Endothelial cell of umbilical vein (primary cell): ENCODE measurements around the gene GNG10. TPM values are rescaled to one million over a fixed set of nuclear protein-coding genes. Genes with fewer than 3 reads are reported as not detected.
A peak's percentile ranks its signal among the peaks of the same experiment; 100 is the strongest.

Experiments used
- BruUV-seq: library from RNA; stranded (reverse); fragments of 400-500 nt; replicated peaks from 2 replicates; lab custom pipeline; 2021; lab: Mats Ljungman, UMichigan
- CTCF ChIA-PET: fragments of 300-600, 350-600 bp; sonication (Branson Sonifier 250); formaldehyde crosslinking; loops from one replicate; lab custom pipeline; 2021; ENCODE audit warnings: antibody characterized with exemption, inconsistent platforms; lab: Charles Lee
- POLR2A ChIA-PET: fragments of 300-600, 350-600 bp; sonication (Branson Sonifier 250); formaldehyde crosslinking; loops from one replicate; lab custom pipeline; 2021; ENCODE audit warnings: antibody characterized with exemption, inconsistent platforms; lab: Charles Lee
- DNase-seq: peaks from one replicate; pipeline ENCODE4 v3.0.0-alpha.2; 2011; ENCODE audit warnings: low read depth, low spot score
- FAIRE-seq: peaks from 2 replicates; lab custom pipeline; 2011; peaks lifted over from hg19 to GRCh38; lab: Jason Lieb, UNC
- H2AFZ ChIP-seq: 2 replicates; pipeline ENCODE4 v1.6.0; 2012; ENCODE audit warnings: low read depth, low read length, control low read depth, inconsistent platforms
- H3K27ac ChIP-seq: 2 replicates; pipeline ENCODE4 v1.5.1; 2011; ENCODE audit warnings: low read depth, mild to moderate bottlenecking, control low read depth, low read length, moderate library complexity; ENCODE audit not compliant: insufficient read depth
- H3K27me3 ChIP-seq, 2 experiments: 2 replicates each; pipeline versions ENCODE4 v1.6.0 to v1.6.1; 2011; ENCODE audit warnings: low read length in 2 of 2, mixed read lengths in 1 of 2; ENCODE audit not compliant: control insufficient read depth in 2 of 2, insufficient read depth in 2 of 2
- H3K36me3 ChIP-seq, 2 experiments: 2 replicates in 1 of 2; 3 replicates in 1 of 2; pipeline ENCODE4 v1.5.1; 2011; ENCODE audit warnings: low read length in 2 of 2, mild to moderate bottlenecking in 1 of 2, moderate library complexity in 1 of 2; ENCODE audit not compliant: control insufficient read depth in 2 of 2, insufficient read depth in 2 of 2; ENCODE audit errors: extremely low read depth in 1 of 2
- H3K4me1 ChIP-seq: 3 replicates; pipeline ENCODE4 v1.5.1; 2011; ENCODE audit warnings: mild to moderate bottlenecking, low read length; ENCODE audit not compliant: control insufficient read depth, insufficient read depth; ENCODE audit errors: extremely low read depth
- H3K4me2 ChIP-seq: 2 replicates; pipeline ENCODE4 v1.6.1; 2011; ENCODE audit warnings: low read length, control low read depth, mixed read lengths; ENCODE audit not compliant: insufficient read depth
- H3K4me3 ChIP-seq, 3 experiments: fragments of 200-600 bp in 1 of 3; sonication (generic), shearing (Covaris generic) in 1 of 3; replicated peaks in 1 of 3; 2 replicates each; pipeline ENCODE4 v1.5.1; 2011 to 2016; ENCODE audit warnings: control low read depth in 3 of 3, low read length in 3 of 3, mild to moderate bottlenecking in 2 of 3, inconsistent platforms in 1 of 3, low read depth in 1 of 3, moderate library complexity in 1 of 3; ENCODE audit not compliant: insufficient read depth in 1 of 3
- H3K79me2 ChIP-seq: 2 replicates; pipeline ENCODE4 v1.6.0; 2012; ENCODE audit warnings: low read length, inconsistent platforms; ENCODE audit not compliant: control insufficient read depth, insufficient read depth
- H3K9ac ChIP-seq: replicated peaks from 2 replicates; pipeline ENCODE3; 2011; ENCODE audit warnings: low read length, control low read depth; ENCODE audit not compliant: insufficient read depth; ENCODE audit errors: extremely low read depth
- H3K9me1 ChIP-seq: replicated peaks from 3 replicates; pipeline ENCODE4 v1.6.0; 2011; ENCODE audit warnings: mild to moderate bottlenecking, low read length; ENCODE audit not compliant: control insufficient read depth, insufficient read depth; ENCODE audit errors: extremely low read depth
- H3K9me3 ChIP-seq: replicated peaks from 2 replicates; pipeline ENCODE4 v1.5.1; 2012; ENCODE audit warnings: low read length, inconsistent platforms; ENCODE audit not compliant: control insufficient read depth, insufficient read depth
- H4K20me1 ChIP-seq: replicated peaks from 2 replicates; pipeline ENCODE3; 2011; ENCODE audit warnings: mild to moderate bottlenecking, low read length; ENCODE audit not compliant: control insufficient read depth, insufficient read depth; ENCODE audit errors: extremely low read depth
- MYC ChIP-seq: IDR thresholded peaks from one replicate; pipeline ENCODE4 v1.6.1; 2011; ENCODE audit warnings: mild to moderate bottlenecking, low read depth, low read length
- POLR2A ChIP-seq: IDR thresholded peaks from 2 replicates; pipeline ENCODE4 v1.6.1; 2012; ENCODE audit warnings: low read depth, mild to moderate bottlenecking, control low read depth, low read length
- POLR2AphosphoS5 ChIP-seq: IDR thresholded peaks from 2 replicates; pipeline ENCODE4 v1.6.1; 2012; ENCODE audit warnings: low read depth, mild to moderate bottlenecking, control low read depth, low read length, moderate library complexity; ENCODE audit not compliant: insufficient read depth
- dilution Hi-C: fragments of 300-500 bp; cut with MboI; formaldehyde crosslinking; loops from one replicate; pipeline ENCODE4 v1.15.0; 2019; ENCODE audit warnings: low sequenced_read_pairs; ENCODE audit not compliant: extremely low pct_ligation_motif_present
- intact Hi-C: fragments of 100-400 bp; cut with micrococcal nuclease; formaldehyde crosslinking; loops from one replicate; pipeline ENCODE4 v1.10.0; 2022
- polyA plus RNA-seq, 4 experiments: library from polyadenylated mRNA; depleted of rRNA in 3 of 4; stranded (reverse) in 3 of 4; unstranded in 1 of 4; fragments of >200 nt; gene quantifications; 2 replicates each; pipeline versions ENCODE4 v1.2.1 to v1.2.3, GENCODE V29; 2011 to 2012; ENCODE audit warnings: missing spikeins in 1 of 4
- total RNA-seq: library from RNA; stranded (reverse); gene quantifications from 2 replicates; pipeline ENCODE4 v1.2.3, GENCODE V29; 2021
- TF ChIP-seq, protein P1 (sequence below): IDR thresholded peaks from 2 replicates; pipeline ENCODE4 v1.6.1; 2011; ENCODE audit not compliant: insufficient read depth, insufficient read length
- TF ChIP-seq, protein P2 (sequence below), 2 donors: IDR thresholded peaks; 1 replicate in 1 of 2; 2 replicates in 1 of 2; pipeline ENCODE4 v1.5.1; 2011; ENCODE audit warnings: low read length in 2 of 2, mild to moderate bottlenecking in 2 of 2, moderate library complexity in 2 of 2, control low read depth in 1 of 2, inconsistent platforms in 1 of 2, low read depth in 1 of 2; ENCODE audit not compliant: insufficient read depth in 1 of 2; ENCODE audit errors: extremely low read depth in 1 of 2

The GNG10 gene
- total and polyA plus RNA-seq, 2 donors (not counting 3 experiments of a cell fraction or from before 2014, with no cell fraction given) = 31.9 to 33.0 TPM

DNA sequence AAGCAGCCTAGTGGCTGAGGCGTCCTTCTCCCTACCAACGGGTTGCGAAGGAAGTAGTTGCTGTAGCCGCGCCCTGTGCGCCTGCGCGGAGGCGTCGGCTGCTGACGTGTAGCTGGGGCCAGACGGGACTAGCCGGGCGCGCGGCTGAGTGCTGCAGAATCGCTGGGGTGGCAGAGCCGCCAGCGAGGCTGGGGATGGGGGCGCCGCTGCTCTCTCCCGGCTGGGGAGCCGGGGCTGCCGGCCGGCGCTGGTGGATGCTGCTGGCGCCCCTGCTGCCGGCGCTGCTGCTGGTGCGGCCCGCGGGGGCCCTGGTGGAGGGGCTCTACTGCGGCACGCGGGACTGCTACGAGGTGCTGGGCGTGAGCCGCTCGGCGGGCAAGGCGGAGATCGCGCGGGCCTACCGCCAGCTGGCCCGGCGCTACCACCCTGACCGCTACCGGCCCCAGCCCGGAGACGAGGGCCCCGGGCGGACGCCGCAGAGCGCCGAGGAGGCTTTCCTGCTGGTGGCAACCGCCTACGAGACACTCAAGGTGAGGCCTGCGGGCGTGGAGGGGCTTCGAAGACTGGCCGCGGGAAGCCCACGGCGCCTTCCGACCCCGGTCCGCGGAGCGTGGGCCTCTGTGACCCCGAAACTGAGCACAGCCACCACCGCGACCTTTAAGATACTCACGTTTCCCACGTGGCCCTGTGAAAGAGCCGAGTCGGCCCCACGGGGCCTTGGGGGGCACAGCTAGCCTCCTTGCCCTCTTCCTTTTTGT lies 30.0 kb upstream of the GNG10 start, which contains the start of gene DNAJC25:
DNAJC25 (plus strand) TSS at position 121 of the 758 bp plus-strand sequence; CDS start at position 195, 74 bp downstream.
- POLR2A ChIA-PET = interaction anchor here (0.5 to 1.5 kb wide), 11 partner anchors 10 to 534 kb away, joined by 3 to 18 read pairs (median 4); partner anchors contain the start of gene PTGR1
- CTCF ChIA-PET = interaction anchor here (0.6 to 3.0 kb wide), 7 partner anchors 10 to 221 kb away, joined by 3 to 20 read pairs (median 4); partner anchors contain the start of gene PTGR1
- Histone ChIP-seq H3K4me3 (peak within 1 kb of the TSS; percentile 88 to 98 (median 90)), H3K9me1 (no peaks in the 10 kb centered on the region), H2AFZ (peak within 1 kb of the TSS; percentile 96), H3K4me1 (peaks cover 31% of the 10 kb centered on the region), H3K36me3 (no peaks in the 10 kb centered on the region), H3K9ac (peak within 1 kb of the TSS; percentile 95), H4K20me1 (peaks cover 6% of the 10 kb centered on the region), H3K9me3 (no peaks in the 10 kb centered on the region), H3K27ac (peak within 1 kb of the TSS; percentile 73), H3K27me3 (no peaks in the 10 kb centered on the region), H3K79me2 (peaks cover 48% of the 10 kb centered on the region), H3K4me2 (peak within 1 kb of the TSS; percentile 98)
- TF ChIP-seq POLR2AphosphoS5 (peak; percentile 100), MYC (peak; percentile 45), POLR2A (peak; percentile 100)
- TF ChIP-seq, protein P1, sequence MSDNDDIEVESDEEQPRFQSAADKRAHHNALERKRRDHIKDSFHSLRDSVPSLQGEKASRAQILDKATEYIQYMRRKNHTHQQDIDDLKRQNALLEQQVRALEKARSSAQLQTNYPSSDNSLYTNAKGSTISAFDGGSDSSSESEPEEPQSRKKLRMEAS = no peak
- TF ChIP-seq, protein P2, sequence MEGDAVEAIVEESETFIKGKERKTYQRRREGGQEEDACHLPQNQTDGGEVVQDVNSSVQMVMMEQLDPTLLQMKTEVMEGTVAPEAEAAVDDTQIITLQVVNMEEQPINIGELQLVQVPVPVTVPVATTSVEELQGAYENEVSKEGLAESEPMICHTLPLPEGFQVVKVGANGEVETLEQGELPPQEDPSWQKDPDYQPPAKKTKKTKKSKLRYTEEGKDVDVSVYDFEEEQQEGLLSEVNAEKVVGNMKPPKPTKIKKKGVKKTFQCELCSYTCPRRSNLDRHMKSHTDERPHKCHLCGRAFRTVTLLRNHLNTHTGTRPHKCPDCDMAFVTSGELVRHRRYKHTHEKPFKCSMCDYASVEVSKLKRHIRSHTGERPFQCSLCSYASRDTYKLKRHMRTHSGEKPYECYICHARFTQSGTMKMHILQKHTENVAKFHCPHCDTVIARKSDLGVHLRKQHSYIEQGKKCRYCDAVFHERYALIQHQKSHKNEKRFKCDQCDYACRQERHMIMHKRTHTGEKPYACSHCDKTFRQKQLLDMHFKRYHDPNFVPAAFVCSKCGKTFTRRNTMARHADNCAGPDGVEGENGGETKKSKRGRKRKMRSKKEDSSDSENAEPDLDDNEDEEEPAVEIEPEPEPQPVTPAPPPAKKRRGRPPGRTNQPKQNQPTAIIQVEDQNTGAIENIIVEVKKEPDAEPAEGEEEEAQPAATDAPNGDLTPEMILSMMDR (IDR thresholded peaks at IDR 0.05; ENCODE audit: extremely low read depth in 1 of 2, insufficient read depth in 1 of 2, low read depth in 1 of 2, low read length in 2 of 2) = no peak
- BruUV-seq = no TSS peak
- dilution Hi-C loops (no loop called here), intact Hi-C loops (loop anchor here (1.0 to 5.0 kb wide), 4 partner anchors 30 to 147 kb away; partner anchors contain the start of genes ECPAS, GNG10 and PTGR1)
- DNase-seq = peak; percentile 97
- FAIRE-seq = peak; percentile 97
